ENCODE results near the gene CNTN4. TPM values are rescaled to one million over a fixed set of nuclear protein-coding genes. Genes with fewer than 3 reads are reported as not detected.

Gene CNTN4
- total and polyA plus RNA-seq, 2 of the 8 experiments (the other 6 are each of a cell fraction or from before 2014, with no cell fraction given): 0.41 to 2.2 TPM

DNA sequence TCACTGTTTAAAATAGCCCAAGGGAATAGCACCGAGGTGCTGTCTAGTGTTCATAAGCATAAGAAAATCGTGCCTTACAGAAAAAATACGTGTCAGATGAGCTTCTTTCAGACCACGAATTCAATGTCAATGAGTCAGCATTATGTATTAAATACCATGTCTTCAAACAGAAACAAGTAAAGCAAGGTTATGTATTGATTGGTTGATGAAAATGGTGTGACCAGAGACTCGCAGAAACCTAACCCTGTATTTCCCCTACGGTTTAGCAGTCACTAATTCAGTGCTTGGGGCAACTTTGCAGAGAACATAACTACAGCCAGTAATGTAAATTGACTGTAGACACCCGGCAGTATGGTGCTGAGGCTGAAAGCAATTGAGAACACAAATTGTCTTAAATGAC lies 703.8 kb downstream of the CNTN4 start:
- Histone ChIP-seq H3K9ac (replicated peaks in 1 of 4; ENCODE audit: extremely low read depth in 1 of 4, low read depth in 3 of 4, low read length in 3 of 4) (no peak overlapping the region), H3K14ac (ENCODE audit: insufficient read length) (no peak overlapping the region), H3K4ac (replicated peaks; ENCODE audit: insufficient read length, low read depth, low read length) (no peak overlapping the region), H4K20me1 (replicated peaks in 1 of 2; ENCODE audit: control insufficient read depth in 1 of 2, insufficient read depth in 2 of 2, low read length in 2 of 2) (no peaks in the 10 kb centered on the region), H2AK5ac (ENCODE audit: low read depth, low read length) (no peak overlapping the region), H4K91ac (replicated peaks; ENCODE audit: insufficient read length, low read length) (no peak overlapping the region), H3K23me2 (ENCODE audit: low read depth, low read length) (no peaks in the 10 kb centered on the region), H3K27me3 (replicated peaks in 1 of 4; ENCODE audit: control insufficient read depth in 3 of 4, extremely low read depth in 1 of 4, insufficient read depth in 3 of 4, low read length in 3 of 4) (no peaks in the 10 kb centered on the region), H3K4me1 (replicated peaks in 1 of 4; ENCODE audit: control insufficient read depth in 3 of 4, insufficient read depth in 4 of 4, low read length in 3 of 4) (no peaks in the 10 kb centered on the region), H3K18ac (ENCODE audit: extremely low read depth, low read length) (no peak overlapping the region), H2BK20ac (ENCODE audit: low read length) (no peak overlapping the region), H3K4me2 (ENCODE audit: insufficient read depth in 1 of 2, low read depth in 2 of 2, low read length in 2 of 2) (no peak overlapping the region), H2BK120ac (replicated peaks; ENCODE audit: low read depth, low read length) (no peak overlapping the region), H2AFZ (ENCODE audit: low read length) (peak overlapping the region; percentile 14), H4K8ac (ENCODE audit: extremely low read depth, insufficient read depth, low read length) (no peak overlapping the region), H3K36me3 (ENCODE audit: control insufficient read depth in 2 of 4, insufficient read depth in 4 of 4, low read length in 3 of 4) (no peaks in the 10 kb centered on the region), H3K9me3 (ENCODE audit: insufficient read depth in 2 of 2, low read depth in 1 of 2, low read length in 1 of 2) (no peaks in the 10 kb centered on the region), H3K4me3 (ENCODE audit: extremely low read depth in 1 of 4, insufficient read depth in 2 of 4, low read depth in 3 of 4, low read length in 4 of 4) (no peak overlapping the region), H3K79me1 (ENCODE audit: low read depth, low read length) (no peaks in the 10 kb centered on the region), H4K5ac (ENCODE audit: insufficient read length, low read depth, low read length) (no peak overlapping the region), H3K27ac (ENCODE audit: low read depth, low read length) (no peak overlapping the region), H3K56ac (replicated peaks; ENCODE audit: insufficient read length, low read depth, low read length) (no peak overlapping the region), H3K23ac (ENCODE audit: insufficient read length) (no peak overlapping the region), H2BK12ac (ENCODE audit: low read depth, low read length) (no peak overlapping the region), H3K79me2 (ENCODE audit: control insufficient read depth in 1 of 2, insufficient read depth in 2 of 2, low read length in 2 of 2) (no peaks in the 10 kb centered on the region), H2BK15ac (ENCODE audit: low read length) (no peak overlapping the region), H2BK5ac (ENCODE audit: low read depth, low read length) (no peak overlapping the region)
- CTCF ChIA-PET (ENCODE audit: partially characterized antibody): no interaction called here
- 84% methylated on average over 7 of the region's 7 CpGs; no CpG with 5 or more reads in 1 of the 2 experiments for WGBS, 2 experiments (ENCODE audit: extremely low coverage in 1 of 2, insufficient coverage in 1 of 2, insufficient read length in 1 of 2, insufficient replicate concordance in 2 of 2, low coverage in 1 of 2, low lambda C conversion rate in 2 of 2, missing lambda C conversion rate in 1 of 2)
- POLR2A ChIA-PET (ENCODE audit: partially characterized antibody): no interaction called here
- FAIRE-seq (no peak), DNase-seq (ENCODE audit: low read depth in 1 of 2, low spot score in 2 of 2) (no peak)
- TF ChIP-seq MAFK (IDR thresholded peaks at IDR 0.05; ENCODE audit: low read depth, low read length) (peak; percentile 36; the same call in 1 of the 2 replicates), HDAC6 (IDR thresholded peaks at IDR 0.05; ENCODE audit: low read depth, low read length) (no peak)
